ENCODE results near the gene COL4A2.
A peak's percentile ranks its signal among the peaks of the same experiment; 100 is the strongest.

COL4A2 gene

DNA sequence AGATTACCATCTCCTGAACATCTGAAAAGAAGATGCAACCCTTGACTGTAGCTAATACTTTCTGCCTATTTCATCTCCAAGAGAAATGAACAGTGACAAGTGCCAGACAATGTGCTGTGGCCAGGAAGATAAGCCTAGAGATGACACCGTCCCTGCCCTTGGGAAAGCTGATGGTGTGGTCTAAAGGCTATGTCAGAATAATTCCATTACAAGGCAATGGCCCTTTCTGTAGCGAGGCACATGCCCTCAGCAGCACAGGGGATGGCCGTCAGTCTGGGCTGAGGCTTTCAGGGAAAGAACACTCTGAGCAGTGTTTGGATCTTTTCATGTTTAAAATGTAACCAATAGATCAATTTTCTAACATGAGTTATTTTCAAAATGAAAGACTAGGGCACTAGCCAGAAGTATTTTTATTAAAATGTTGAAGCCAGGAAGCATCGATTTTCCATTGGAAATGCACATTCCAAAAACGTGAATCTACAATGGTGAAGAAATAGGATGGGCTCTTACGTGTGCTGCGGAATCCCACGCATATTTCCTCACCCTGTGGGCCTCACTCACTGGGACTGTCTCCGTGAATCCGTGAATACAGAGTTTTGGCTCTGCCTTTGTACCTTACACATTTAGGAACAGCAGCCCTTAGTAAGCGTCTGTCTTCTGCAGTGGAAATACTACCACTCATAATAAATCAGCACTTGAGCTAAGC lies 22.2 kb upstream of the COL4A2 start:
- Mint-ChIP-seq H3K36me3 (ENCODE audit: low read depth) (peaks cover 15% of the 10 kb centered on the region), H3K27ac (peak overlapping the region in 2 of 3 experiments; percentile 8 to 60), H3K27me3 (ENCODE audit: low read depth) (peaks cover 6% of the 10 kb centered on the region), H3K4me1 (peaks cover 31% of the 10 kb centered on the region), H3K9me3 (no peaks in the 10 kb centered on the region), H3K4me3 (no peak overlapping the region)
- TF ChIP-seq, protein P1, sequence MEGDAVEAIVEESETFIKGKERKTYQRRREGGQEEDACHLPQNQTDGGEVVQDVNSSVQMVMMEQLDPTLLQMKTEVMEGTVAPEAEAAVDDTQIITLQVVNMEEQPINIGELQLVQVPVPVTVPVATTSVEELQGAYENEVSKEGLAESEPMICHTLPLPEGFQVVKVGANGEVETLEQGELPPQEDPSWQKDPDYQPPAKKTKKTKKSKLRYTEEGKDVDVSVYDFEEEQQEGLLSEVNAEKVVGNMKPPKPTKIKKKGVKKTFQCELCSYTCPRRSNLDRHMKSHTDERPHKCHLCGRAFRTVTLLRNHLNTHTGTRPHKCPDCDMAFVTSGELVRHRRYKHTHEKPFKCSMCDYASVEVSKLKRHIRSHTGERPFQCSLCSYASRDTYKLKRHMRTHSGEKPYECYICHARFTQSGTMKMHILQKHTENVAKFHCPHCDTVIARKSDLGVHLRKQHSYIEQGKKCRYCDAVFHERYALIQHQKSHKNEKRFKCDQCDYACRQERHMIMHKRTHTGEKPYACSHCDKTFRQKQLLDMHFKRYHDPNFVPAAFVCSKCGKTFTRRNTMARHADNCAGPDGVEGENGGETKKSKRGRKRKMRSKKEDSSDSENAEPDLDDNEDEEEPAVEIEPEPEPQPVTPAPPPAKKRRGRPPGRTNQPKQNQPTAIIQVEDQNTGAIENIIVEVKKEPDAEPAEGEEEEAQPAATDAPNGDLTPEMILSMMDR (IDR thresholded peaks at IDR 0.05; ENCODE audit: unreplicated experiment in 3 of 3), result no peak

DNA sequence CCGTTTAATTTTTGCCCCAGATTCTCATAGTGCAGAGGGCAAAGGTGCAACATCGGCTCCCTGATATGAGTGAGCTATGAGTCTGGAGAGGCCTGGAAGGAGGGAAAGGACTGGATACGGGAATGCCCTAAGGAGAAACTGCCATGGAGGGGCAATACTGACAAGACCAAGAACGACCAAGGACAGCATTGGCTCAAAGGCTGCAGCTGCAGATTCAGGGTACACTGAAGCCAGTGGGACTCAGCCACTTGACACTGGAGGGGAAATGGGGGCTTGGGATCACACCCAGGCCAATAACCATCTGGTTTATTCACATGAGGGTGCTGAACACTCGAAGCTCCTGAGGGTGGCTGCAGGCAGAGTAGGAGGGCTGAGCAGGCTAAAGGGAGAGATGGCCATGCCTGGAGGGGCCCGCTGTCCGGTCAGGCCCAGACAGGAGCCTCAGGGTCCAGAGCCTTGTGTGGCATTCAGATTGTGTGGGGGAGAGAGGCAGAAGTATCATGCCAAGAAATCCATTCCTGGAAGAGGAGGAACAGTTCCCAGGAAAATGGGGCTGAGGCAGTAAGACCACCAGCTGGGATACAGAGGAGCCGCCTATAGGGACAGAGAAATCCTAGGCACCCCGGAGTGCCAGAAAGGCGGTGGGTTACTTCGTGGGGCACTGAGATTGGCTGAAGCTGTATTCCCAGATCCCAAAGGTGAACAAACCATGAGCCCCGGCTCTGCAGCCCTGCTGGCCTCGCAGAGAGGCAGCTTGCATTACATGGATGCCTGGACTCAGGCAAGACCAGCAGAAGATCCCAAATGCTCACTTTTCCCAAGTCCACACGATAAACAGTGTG lies 20.9 kb upstream of the COL4A2 start:
- TF ChIP-seq, protein P1 (IDR thresholded peaks at IDR 0.05; ENCODE audit: unreplicated experiment in 3 of 3), result no peak
- no peak overlapping the region for H3K4me3 Mint-ChIP-seq
- peaks cover 6% of the 10 kb centered on the region for H3K27me3 Mint-ChIP-seq (ENCODE audit: low read depth)
- peaks cover 3% of the 10 kb centered on the region for H3K9me3 Mint-ChIP-seq
- H3K27ac Mint-ChIP-seq, result no peak overlapping the region
- H3K4me1 Mint-ChIP-seq, result peaks cover 31% of the 10 kb centered on the region
- peaks cover 25% of the 10 kb centered on the region for H3K36me3 Mint-ChIP-seq (ENCODE audit: low read depth)

DNA sequence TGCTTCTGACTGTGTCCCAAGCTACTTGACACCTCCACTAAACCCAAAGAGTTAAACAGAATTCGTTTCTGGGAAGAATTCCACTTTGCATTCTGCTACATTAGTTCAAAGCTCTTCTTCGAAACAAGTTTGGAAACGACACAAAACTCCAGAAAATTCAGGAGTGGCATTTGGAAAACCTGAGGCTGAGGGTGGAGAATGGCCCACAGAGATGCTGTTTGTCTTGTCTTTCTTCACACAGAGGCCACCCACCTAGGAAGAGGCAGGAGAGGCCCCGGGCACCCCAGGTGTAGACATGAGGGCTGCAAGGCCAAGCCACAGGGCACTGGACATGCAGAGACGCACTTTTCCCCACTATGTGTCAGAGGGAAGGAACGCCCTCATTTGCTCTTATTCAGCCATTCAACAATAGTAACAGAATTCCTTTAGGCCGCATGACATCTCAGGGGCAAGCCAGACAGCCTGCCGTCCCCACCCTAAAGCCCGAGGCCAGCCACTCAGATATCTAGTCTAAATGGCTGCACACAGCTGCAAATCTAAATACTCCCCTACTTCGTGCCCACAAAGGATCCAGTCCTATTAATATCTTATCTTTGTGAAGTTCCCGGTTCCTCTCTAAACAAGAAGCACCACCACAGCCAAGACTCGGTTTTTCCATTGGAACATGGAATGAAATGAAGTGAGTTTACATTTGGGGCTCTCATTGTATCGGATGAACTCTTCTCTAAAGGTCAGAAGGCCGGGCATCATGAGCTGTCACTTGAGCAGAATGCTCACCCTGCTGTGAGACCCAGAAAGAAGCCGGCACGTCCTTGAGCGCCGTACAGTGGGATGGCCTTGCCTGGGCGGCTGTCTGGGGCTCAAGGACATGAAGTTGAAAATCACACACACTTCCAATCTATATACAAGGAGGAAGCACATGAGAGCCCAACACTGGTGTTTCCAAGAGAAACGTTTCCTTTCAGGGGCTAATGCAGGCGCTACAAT lies 20.0 kb upstream of the COL4A2 start:
- Mint-ChIP-seq H3K27me3 (ENCODE audit: low read depth) (peaks cover 6% of the 10 kb centered on the region), H3K36me3 (ENCODE audit: low read depth) (peaks cover 32% of the 10 kb centered on the region), H3K9me3 (peaks cover 3% of the 10 kb centered on the region), H3K4me3 (no peak overlapping the region), H3K4me1 (peaks cover 31% of the 10 kb centered on the region), H3K27ac (peak overlapping the region in 2 of 3 experiments; percentile 12 to 19)
- TF ChIP-seq, protein P1 (IDR thresholded peaks at IDR 0.05; ENCODE audit: unreplicated experiment in 3 of 3), result no peak

DNA sequence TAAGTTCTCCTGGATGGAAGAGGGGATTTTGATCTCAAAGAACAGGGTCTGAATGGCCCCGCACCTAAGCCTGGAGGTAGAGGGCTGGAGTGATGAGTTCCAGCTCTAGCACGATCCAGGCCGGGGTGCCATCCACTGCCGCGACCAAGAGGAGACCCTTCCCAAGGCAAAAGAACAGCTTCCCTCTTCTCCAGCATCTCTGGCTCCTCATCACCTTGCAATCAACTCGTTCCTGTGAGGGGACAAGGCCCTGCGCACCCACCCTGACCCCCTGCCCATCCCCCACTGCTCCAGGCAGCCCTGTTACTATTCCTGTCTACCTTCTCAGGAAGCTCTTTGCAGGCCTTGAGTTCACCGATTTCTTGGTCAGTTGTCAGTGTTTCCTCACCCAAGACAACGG lies 17.9 kb upstream of the COL4A2 start:
- Mint-ChIP-seq H3K9me3 (peaks cover 3% of the 10 kb centered on the region), H3K36me3 (ENCODE audit: low read depth) (peaks cover 37% of the 10 kb centered on the region), H3K4me1 (peaks cover 30% of the 10 kb centered on the region), H3K27ac (no peak overlapping the region), H3K4me3 (no peak overlapping the region), H3K27me3 (ENCODE audit: low read depth) (peaks cover 6% of the 10 kb centered on the region)
- TF ChIP-seq, protein P1 (IDR thresholded peaks at IDR 0.05; ENCODE audit: unreplicated experiment in 3 of 3), result no peak

DNA sequence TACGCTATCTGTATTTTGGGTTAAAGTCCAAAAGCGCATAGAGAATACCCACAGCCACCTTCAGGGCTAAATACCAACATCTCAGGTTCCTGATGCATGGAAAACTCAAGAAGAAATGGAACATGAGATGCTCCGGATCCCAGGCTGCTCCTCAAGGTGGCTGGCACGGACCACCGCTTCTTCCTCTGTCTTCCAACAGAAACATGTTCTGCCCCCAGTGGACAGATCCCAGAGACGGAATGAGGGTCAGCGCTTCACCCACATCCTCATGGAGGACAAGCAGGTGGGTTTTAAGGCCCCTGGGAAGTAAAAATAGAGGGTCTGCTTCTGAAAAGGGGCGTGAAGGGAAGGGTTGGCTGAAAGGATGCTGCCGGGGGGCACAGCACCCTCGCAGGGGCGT lies 17.4 kb upstream of the COL4A2 start:
- Mint-ChIP-seq H3K27ac (no peak overlapping the region), H3K4me1 (peaks cover 25% of the 10 kb centered on the region), H3K27me3 (ENCODE audit: low read depth) (peaks cover 6% of the 10 kb centered on the region), H3K9me3 (peaks cover 3% of the 10 kb centered on the region), H3K4me3 (no peak overlapping the region), H3K36me3 (ENCODE audit: low read depth) (peaks cover 37% of the 10 kb centered on the region)
- TF ChIP-seq, protein P1 (IDR thresholded peaks at IDR 0.05; ENCODE audit: unreplicated experiment in 3 of 3), result no peak
